Activated CD4-positive, alpha-beta T cell treated with anti-CD3 and anti-CD28 coated beads, Interleukin-10, Interleukin-2, amounts not matched to agents 100 ng/mL and 50 ng/mL, durations not matched to agents 16 hours and 8 hours (primary cell): Measurements from ENCODE around the gene HOXD11.

ENCODE experiments used
- DNase-seq: peaks from one replicate; pipeline ENCODE4 v3.0.0-alpha.2; 2020

Gene HOXD11

GRCh38 chr2:176122683-176123410 is 15.8 kb downstream of the HOXD11 start, which contains the start of gene HOXD9:
Gene HOXD9 (plus strand): TSS chr2:176122719. CDS start chr2:176122769, 50 bp downstream.
- DNase-seq, result no peak

- no peak for DNase-seq
Measured at GRCh38 chr2:176123411-176124109, 16.5 kb downstream of the HOXD11 start.

GRCh38 chr2:176124110-176124946 is 17.2 kb downstream of the HOXD11 start:
- no peak for DNase-seq

GRCh38 chr2:176124947-176125771 is 18.1 kb downstream of the HOXD11 start:
- no peak for DNase-seq

GRCh38 chr2:176125772-176126054 is 18.6 kb downstream of the HOXD11 start:
- no peak for DNase-seq

- DNase-seq, result peak; percentile 50
Measured at GRCh38 chr2:176126929-176127773, 20.1 kb downstream of the HOXD11 start.

- no peak for DNase-seq
Measured at GRCh38 chr2:176127774-176128072, 20.6 kb downstream of the HOXD11 start.

- DNase-seq, result no peak
Measured at GRCh38 chr2:176128172-176128981, 21.3 kb downstream of the HOXD11 start.

- no peak for DNase-seq
Measured at GRCh38 chr2:176128982-176129796, 22.1 kb downstream of the HOXD11 start, which contains the start of gene HOXD8. Gene HOXD8 (plus strand): TSS chr2:176129705. CDS start chr2:176130367, 662 bp downstream.

GRCh38 chr2:176129813-176130146 is 22.7 kb downstream of the HOXD11 start:
- no peak for DNase-seq

- DNase-seq, result no peak
Measured at GRCh38 chr2:176130147-176130956, 23.3 kb downstream of the HOXD11 start.

GRCh38 chr2:176130957-176131847 is 24.1 kb downstream of the HOXD11 start:
- no peak for DNase-seq

- no peak for DNase-seq
Measured at GRCh38 chr2:176131848-176132158, 24.7 kb downstream of the HOXD11 start.

GRCh38 chr2:176132205-176133171 is 25.4 kb downstream of the HOXD11 start:
- peak; percentile 13 for DNase-seq

- DNase-seq, result no peak
Measured at GRCh38 chr2:176133389-176133788, 26.3 kb downstream of the HOXD11 start.

- DNase-seq, result no peak
Measured at GRCh38 chr2:176134035-176134434, 27.0 kb downstream of the HOXD11 start.

GRCh38 chr2:176135035-176135440 is 28.0 kb downstream of the HOXD11 start:
- DNase-seq, result no peak
